ENCODE data around the gene TMIGD3. TPM values are rescaled to one million over a fixed set of nuclear protein-coding genes. Genes with fewer than 3 reads are reported as not detected.

The TMIGD3 gene
- total and polyA plus RNA-seq, 2 of the 4 experiments (the other 2 are of a cell fraction), result under 0.01 to 0.12 TPM

GRCh38 chr1:111450185-111450584 is 53.2 kb downstream of the TMIGD3 start:
- peak overlapping the region; percentile 96; the same call in 1 of the 2 replicates for H3K9ac ChIP-seq (ENCODE audit: low read depth, low read length)
- peaks cover 3% of the 10 kb centered on the region for H3K9me1 ChIP-seq (ENCODE audit: insufficient read depth, low read length)
- no TSS peak for BruUV-seq (replicated peaks)
- POLR2A ChIA-PET (ENCODE audit: unreplicated experiment), result no interaction called here
- CTCF ChIA-PET, result interaction anchor here (0.6 kb wide), 1 partner anchor 212 kb away, joined by 3 read pairs; no protein-coding TSS in a partner anchor
- H4K5ac ChIP-seq (ENCODE audit: low read depth, low read length), result peak overlapping the region; percentile 91; the same call in 1 of the 2 replicates
- peak overlapping the region; percentile 90; the same call in 1 of the 2 replicates for H3K23ac ChIP-seq (ENCODE audit: low read depth, low read length)
- H2AFZ ChIP-seq (replicated peaks; ENCODE audit: low read length, poor library complexity), result no peak overlapping the region
- no peak overlapping the region for H3K18ac ChIP-seq (ENCODE audit: low read depth, low read length)
- WGBS, 2 experiments (ENCODE audit: extremely low coverage in 2 of 2, insufficient read length in 1 of 2), result 17% methylated on average over 1 of the region's 3 CpGs; no CpG with 5 or more reads in 1 of the 2 experiments
- H3K79me1 ChIP-seq (ENCODE audit: low read depth in 1 of 2, low read length in 2 of 2), result peaks cover 61 to 78% of the 10 kb centered on the region in 2 experiments
- H3K27me3 ChIP-seq (ENCODE audit: control insufficient read depth, insufficient read depth, low read length), result no peaks in the 10 kb centered on the region
- intact Hi-C loops (cut with micrococcal nuclease), result no loop called here
- H3K9me3 ChIP-seq (ENCODE audit: control insufficient read depth, insufficient read depth, low read length), result no peaks in the 10 kb centered on the region
- TF ChIP-seq SMC3 (IDR thresholded peaks at IDR 0.05; ENCODE audit: low read depth, low read length) (no peak), POLR2A (IDR thresholded peaks at IDR 0.05; ENCODE audit: low read depth, low read length) (no peak), USF2 (IDR thresholded peaks at IDR 0.05; ENCODE audit: low read depth, low read length) (no peak), ELK1 (IDR thresholded peaks at IDR 0.05; ENCODE audit: borderline replicate concordance, low read depth, low read length) (no peak), CTCF (conservative IDR thresholded peaks at IDR 0.05; ENCODE audit: low read depth, low read length) (no peak), RAD21 (IDR thresholded peaks at IDR 0.05; ENCODE audit: low read length) (no peak), MAFK (IDR thresholded peaks at IDR 0.05; ENCODE audit: low read depth, low read length) (no peak), BHLHE40 (IDR thresholded peaks at IDR 0.05; ENCODE audit: low read depth, low read length) (no peak)
- peaks cover 2% of the 10 kb centered on the region for H3K4me1 ChIP-seq (ENCODE audit: control insufficient read depth, insufficient read depth, low read length)
- H3K4ac ChIP-seq (ENCODE audit: low read depth, low read length), result peak overlapping the region; percentile 94
- no peak overlapping the region for H2BK15ac ChIP-seq (ENCODE audit: low read depth, low read length)
- no peak overlapping the region for H2BK120ac ChIP-seq (ENCODE audit: low read depth, low read length)
- H2BK5ac ChIP-seq (ENCODE audit: low read depth, low read length, poor library complexity, severe bottlenecking), result peak overlapping the region; percentile 81
- H3K4me3 ChIP-seq (ENCODE audit: insufficient read depth, low read depth, low read length), result peak overlapping the region; percentile 92
- in situ Hi-C loops (cut with MboI; ENCODE audit: low sequenced_read_pairs), result no loop called here
- H3K36me3 ChIP-seq (ENCODE audit: control insufficient read depth, insufficient read depth, low read length), result peaks cover 10% of the 10 kb centered on the region
- peak overlapping the region; percentile 83; the same call in 1 of the 2 replicates for H4K91ac ChIP-seq (ENCODE audit: insufficient read depth, low read depth, low read length)
- no peak for ATAC-seq (ENCODE audit: low read depth)
- peaks cover 6% of the 10 kb centered on the region; the same call in 1 of the 2 replicates for H4K20me1 ChIP-seq (ENCODE audit: insufficient read depth, low read length)
- H2BK20ac ChIP-seq (ENCODE audit: low read depth, low read length), result no peak overlapping the region
- peak overlapping the region; percentile 71 for H2AK5ac ChIP-seq (ENCODE audit: low read depth, low read length)
- H3K14ac ChIP-seq (replicated peaks; ENCODE audit: low read depth, low read length), result peak overlapping the region; percentile 94
- DNase-seq, result no peak
- no peak overlapping the region; the same call in 1 of the 2 replicates for H3K27ac ChIP-seq (ENCODE audit: insufficient read depth, low read length)
- H2AK9ac ChIP-seq (replicated peaks; ENCODE audit: low read depth, low read length, poor library complexity), result no peak overlapping the region
- dilution Hi-C loops (cut with HindIII; ENCODE audit: low sequenced_read_pairs, unreplicated experiment), result loop anchor here (25.0 kb wide), 1 partner anchor 312 kb away; the partner anchor contains the start of gene DDX20
- peak overlapping the region; percentile 90; the same call in 1 of the 2 replicates for H3K56ac ChIP-seq (ENCODE audit: extremely low read depth, insufficient read depth, low read length)
- peak overlapping the region; percentile 98 for H3K4me2 ChIP-seq (ENCODE audit: low read depth, low read length)
- peak overlapping the region; percentile 79 to 97; a peak in 2 of 4 replicates for H4K8ac ChIP-seq (ENCODE audit: low read depth in 2 of 2, low read length in 2 of 2)
